A673 (cell line): ENCODE measurements around the gene DLGAP1. TPM values are rescaled to one million over a fixed set of nuclear protein-coding genes. Genes with fewer than 3 reads are reported as not detected.
"Not testable (repeated sequence)": the region's sequence is repeated elsewhere in the genome, so short reads cannot be mapped to it uniquely, and the experiment has no call there.

Experiments
- BruUV-seq: library from RNA; stranded (reverse); fragments of 400-500 nt; replicated peaks from 2 replicates; lab custom pipeline; 2021; lab: Mats Ljungman, UMichigan
- CTCF ChIA-PET: fragments of 300-600 bp; sonication (Branson Sonifier 250); formaldehyde crosslinking; loops from one replicate; lab custom pipeline; 2022; ENCODE audit warnings: antibody characterized with exemption; lab: Charles Lee
- POLR2A ChIA-PET: fragments of 300-600 bp; sonication (Branson Sonifier 250); formaldehyde crosslinking; loops from one replicate; lab custom pipeline; 2022; ENCODE audit warnings: antibody characterized with exemption; ENCODE audit not compliant: low non-redundant PET; lab: Charles Lee
- DNase-seq: peaks from one replicate; pipeline ENCODE4 v3.0.0-alpha.2; 2015; ENCODE audit warnings: low spot score
- H3K27ac ChIP-seq: fragments of 200-600 bp; sonication (generic); 2 replicates; pipeline ENCODE4 v1.5.1; 2016; ENCODE audit warnings: mixed run types, low read depth, mild to moderate bottlenecking, mixed read lengths, antibody characterized with exemption, low read length; ENCODE audit not compliant: poor library complexity, severe bottlenecking
- H3K27me3 ChIP-seq: fragments of 200-600 bp; sonication (generic); replicated peaks from 2 replicates; pipeline ENCODE4 v1.6.1; 2017; ENCODE audit warnings: mixed run types, low read depth, mild to moderate bottlenecking, mixed read lengths, antibody characterized with exemption, low read length; ENCODE audit not compliant: insufficient read depth, poor library complexity
- H3K36me3 ChIP-seq: fragments of 200-600 bp; sonication (generic); 2 replicates; pipeline ENCODE4 v1.6.1; 2016; ENCODE audit warnings: mixed run types, mild to moderate bottlenecking, mixed read lengths, antibody characterized with exemption, low read length; ENCODE audit not compliant: insufficient read depth, poor library complexity, severe bottlenecking
- H3K4me1 ChIP-seq: fragments of 200-600 bp; sonication (generic); 2 replicates; pipeline ENCODE4 v1.6.1; 2017; ENCODE audit warnings: mixed run types, mild to moderate bottlenecking, mixed read lengths, antibody characterized with exemption, low read length; ENCODE audit not compliant: insufficient read depth, poor library complexity, severe bottlenecking
- H3K4me3 ChIP-seq: fragments of 200-600 bp; sonication (generic); 2 replicates; pipeline ENCODE4 v1.5.1; 2016; ENCODE audit warnings: low read depth, mixed run types, mild to moderate bottlenecking, mixed read lengths, low read length; ENCODE audit not compliant: poor library complexity, severe bottlenecking
- H3K9me3 ChIP-seq: fragments of 200-600 bp; sonication (generic); 2 replicates; pipeline ENCODE4 v1.6.1; 2016; ENCODE audit warnings: mixed run types, low read depth, mild to moderate bottlenecking, mixed read lengths, antibody characterized with exemption, low read length; ENCODE audit not compliant: poor library complexity, severe bottlenecking
- EZH2 ChIP-seq: fragments of 200-600 bp; sonication (generic); IDR thresholded peaks from 2 replicates; pipeline ENCODE4 v1.6.1; 2017; ENCODE audit warnings: borderline replicate concordance, low read depth, mild to moderate bottlenecking, mixed read lengths, antibody characterized with exemption, low read length; ENCODE audit not compliant: poor library complexity, severe bottlenecking
- intact Hi-C: fragments of 100-400 bp; cut with micrococcal nuclease; formaldehyde crosslinking; loops from one replicate; pipeline ENCODE4 v1.10.0; 2022; ENCODE audit not compliant: unreplicated experiment
- total RNA-seq: library from RNA; stranded (reverse); gene quantifications from 2 replicates; pipeline ENCODE4 v1.2.3, GENCODE V29; 2021
- TF ChIP-seq, protein P1 (sequence below): fragments of 300-800, 200-600 bp; sonication (generic); conservative IDR thresholded peaks from 2 replicates; pipeline ENCODE4 v1.5.1; 2017; ENCODE audit warnings: low read depth, mild to moderate bottlenecking, antibody characterized with exemption, low read length, moderate library complexity, mixed read lengths

The DLGAP1 gene
- total RNA-seq, 1 experiment from 2014 or later = 135 TPM

DNA sequence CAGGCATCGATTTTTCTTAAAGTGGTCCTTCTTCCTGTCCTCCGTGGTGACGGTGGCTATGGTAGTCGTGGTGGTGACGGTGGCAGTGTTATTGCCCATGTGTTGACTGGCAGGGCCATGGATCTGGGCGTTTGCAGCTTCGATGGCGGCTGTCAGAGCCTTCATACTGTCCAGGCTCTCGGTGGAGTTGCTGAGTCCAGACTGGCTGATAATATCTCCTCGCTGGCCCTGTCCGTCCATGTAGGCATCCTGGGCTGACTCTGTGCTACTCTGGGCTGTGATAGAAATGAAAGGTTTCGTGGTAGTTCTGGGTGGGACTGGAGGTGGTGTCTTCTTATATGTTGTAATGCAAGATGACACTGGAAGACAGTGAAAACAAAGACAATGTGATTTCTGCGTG, 873.2 kb downstream of the DLGAP1 start:
- H3K36me3 ChIP-seq = peaks cover 34% of the 10 kb centered on the region
- H3K9me3 ChIP-seq = no peaks in the 10 kb centered on the region
- intact Hi-C loops = no loop called here
- CTCF ChIA-PET = no interaction called here
- H3K4me1 ChIP-seq = peaks cover 28% of the 10 kb centered on the region
- H3K4me3 ChIP-seq = no peak overlapping the region
- H3K27me3 ChIP-seq = no peaks in the 10 kb centered on the region
- H3K27ac ChIP-seq = no peak overlapping the region
- no peak for TF ChIP-seq EZH2
- TF ChIP-seq, protein P1, sequence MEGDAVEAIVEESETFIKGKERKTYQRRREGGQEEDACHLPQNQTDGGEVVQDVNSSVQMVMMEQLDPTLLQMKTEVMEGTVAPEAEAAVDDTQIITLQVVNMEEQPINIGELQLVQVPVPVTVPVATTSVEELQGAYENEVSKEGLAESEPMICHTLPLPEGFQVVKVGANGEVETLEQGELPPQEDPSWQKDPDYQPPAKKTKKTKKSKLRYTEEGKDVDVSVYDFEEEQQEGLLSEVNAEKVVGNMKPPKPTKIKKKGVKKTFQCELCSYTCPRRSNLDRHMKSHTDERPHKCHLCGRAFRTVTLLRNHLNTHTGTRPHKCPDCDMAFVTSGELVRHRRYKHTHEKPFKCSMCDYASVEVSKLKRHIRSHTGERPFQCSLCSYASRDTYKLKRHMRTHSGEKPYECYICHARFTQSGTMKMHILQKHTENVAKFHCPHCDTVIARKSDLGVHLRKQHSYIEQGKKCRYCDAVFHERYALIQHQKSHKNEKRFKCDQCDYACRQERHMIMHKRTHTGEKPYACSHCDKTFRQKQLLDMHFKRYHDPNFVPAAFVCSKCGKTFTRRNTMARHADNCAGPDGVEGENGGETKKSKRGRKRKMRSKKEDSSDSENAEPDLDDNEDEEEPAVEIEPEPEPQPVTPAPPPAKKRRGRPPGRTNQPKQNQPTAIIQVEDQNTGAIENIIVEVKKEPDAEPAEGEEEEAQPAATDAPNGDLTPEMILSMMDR = no peak
- no peak for DNase-seq
- POLR2A ChIA-PET = no interaction called here
- no TSS peak for BruUV-seq

DNA sequence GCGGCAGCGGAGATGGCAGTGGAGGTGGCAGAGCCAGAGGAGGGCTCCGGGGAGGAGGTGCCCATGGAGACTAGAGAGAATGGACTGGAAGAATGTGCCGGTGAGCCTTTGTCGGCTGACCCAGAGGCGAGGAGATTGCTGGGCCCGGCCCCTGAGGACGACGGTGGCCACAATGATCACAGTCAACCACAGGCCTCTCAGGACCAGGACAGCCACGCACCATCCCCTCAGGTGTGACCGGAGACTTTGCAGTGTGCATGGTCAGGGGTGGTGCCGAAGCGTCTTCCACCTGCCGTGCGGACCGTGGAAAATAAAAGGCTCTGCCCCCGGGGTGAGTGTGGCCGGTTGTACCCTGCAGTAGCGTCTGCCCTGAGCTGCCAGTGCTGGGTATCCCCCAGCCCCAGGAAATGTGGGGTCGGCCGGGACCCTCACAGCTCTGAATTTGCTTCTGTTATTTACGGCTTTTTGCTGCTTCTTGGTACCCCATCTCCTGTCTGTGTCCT, 874.5 kb downstream of the DLGAP1 start:
- BruUV-seq, H3K4me3 ChIP-seq, POLR2A ChIA-PET, H3K9me3 ChIP-seq, CTCF ChIA-PET, intact Hi-C loops, H3K27me3 ChIP-seq, DNase-seq, H3K27ac ChIP-seq: not testable (repeated sequence)
- H3K4me1 ChIP-seq = peaks cover 17% of the 10 kb centered on the region
- peaks cover 34% of the 10 kb centered on the region for H3K36me3 ChIP-seq

DNA sequence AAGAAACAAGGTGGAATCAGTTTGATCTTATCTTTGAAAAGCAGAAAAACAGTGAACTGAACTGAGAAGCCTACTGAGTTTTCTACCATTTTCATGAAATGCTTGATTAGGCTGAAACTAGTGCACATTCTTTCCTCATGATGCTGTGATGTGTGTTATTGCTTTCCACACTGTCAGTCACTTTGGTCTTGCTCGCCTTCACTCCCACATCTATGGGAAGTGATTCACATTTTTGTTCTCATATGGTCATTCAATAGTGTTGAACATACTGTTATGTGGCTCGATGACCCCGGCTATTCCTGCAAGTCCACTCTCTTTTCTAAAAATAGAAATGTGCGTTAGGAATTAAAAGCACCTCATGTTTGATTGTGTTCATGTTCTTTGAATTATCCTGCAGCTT, 875.4 kb downstream of the DLGAP1 start:
- TF ChIP-seq EZH2 = no peak
- TF ChIP-seq, protein P1 = no peak
- BruUV-seq = no TSS peak
- Histone ChIP-seq H3K4me1 (peaks cover 9% of the 10 kb centered on the region), H3K27me3 (no peaks in the 10 kb centered on the region), H3K36me3 (peaks cover 34% of the 10 kb centered on the region), H3K9me3 (no peaks in the 10 kb centered on the region), H3K4me3 (no peak overlapping the region), H3K27ac (no peak overlapping the region)
- ChIA-PET CTCF (no interaction called here), POLR2A (no interaction called here)
- intact Hi-C loops = no loop called here
- DNase-seq = no peak

DNA sequence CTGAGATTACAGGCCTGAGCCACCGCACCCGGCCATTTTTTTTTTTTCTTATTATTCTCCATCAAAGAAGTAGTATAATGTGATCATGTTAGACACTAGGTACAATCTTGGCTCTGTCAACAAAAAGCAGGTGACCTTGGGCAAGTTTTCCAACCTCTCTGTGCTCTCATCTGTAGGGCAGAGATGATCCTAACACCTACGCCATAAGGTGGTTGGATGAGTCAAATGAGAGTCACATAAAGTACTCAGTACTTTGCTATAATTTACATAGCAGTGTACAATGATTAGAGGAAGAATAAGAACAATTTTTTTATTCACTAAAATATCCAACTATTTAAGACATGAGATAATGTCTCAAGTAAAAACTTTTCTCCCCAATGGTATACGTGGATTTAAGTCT, 876.5 kb downstream of the DLGAP1 start:
- no TSS peak for BruUV-seq
- intact Hi-C loops = no loop called here
- POLR2A ChIA-PET = no interaction called here
- Histone ChIP-seq H3K9me3 (no peaks in the 10 kb centered on the region), H3K27me3 (no peaks in the 10 kb centered on the region), H3K4me3 (no peak overlapping the region), H3K27ac (no peak overlapping the region), H3K4me1 (no peaks in the 10 kb centered on the region), H3K36me3 (peaks cover 34% of the 10 kb centered on the region)
- TF ChIP-seq, protein P1 = no peak
- no peak for TF ChIP-seq EZH2
- CTCF ChIA-PET = no interaction called here
- DNase-seq = no peak
